GM23338 (cell line): ENCODE data around the gene IGF1. TPM values are rescaled to one million over a fixed set of nuclear protein-coding genes. Genes with fewer than 3 reads are reported as not detected.

Experiments used
- ATAC-seq: fragments of 200-7000 bp; cut with Tn5 transposase; 3 replicates; pipeline ENCODE4 v1.9.1; 2020
- DNase-seq: peaks from one replicate; pipeline ENCODE4 v3.0.0-alpha.2; 2015; ENCODE audit warnings: low spot score
- H2AFZ ChIP-seq: fragments of 200-600 bp; sonication (generic); 2 replicates; pipeline ENCODE4 v1.8.0; 2016; ENCODE audit warnings: antibody characterized with exemption, mild to moderate bottlenecking, moderate library complexity
- H3F3A ChIP-seq: fragments of 200-600 bp; sonication (generic); replicated peaks from 2 replicates; pipeline ENCODE4 v1.8.0; 2017; ENCODE audit warnings: antibody characterized with exemption, mixed run types, low read depth
- H3K27ac ChIP-seq: fragments of 200-600 bp; sonication (generic); 2 replicates; pipeline ENCODE4 v1.6.1; 2016; ENCODE audit warnings: low read depth
- H3K27me3 ChIP-seq: fragments of 200-600 bp; sonication (generic); 2 replicates; pipeline ENCODE4 v1.8.0; 2016; ENCODE audit warnings: mild to moderate bottlenecking, mixed run types, moderate library complexity; ENCODE audit not compliant: insufficient read depth
- H3K36me3 ChIP-seq: fragments of 200-600 bp; sonication (generic); 2 replicates; pipeline ENCODE4 v1.8.0; 2016; ENCODE audit warnings: mild to moderate bottlenecking; ENCODE audit not compliant: insufficient read depth
- H3K4me1 ChIP-seq: fragments of 200-600 bp; sonication (generic); 2 replicates; pipeline ENCODE4 v1.8.0; 2016; ENCODE audit warnings: mild to moderate bottlenecking, moderate library complexity; ENCODE audit not compliant: insufficient read depth
- H3K4me2 ChIP-seq: fragments of 200-600 bp; sonication (generic); 2 replicates; pipeline ENCODE4 v1.7.1; 2017; ENCODE audit warnings: mixed run types
- H3K4me3 ChIP-seq: fragments of 200-600 bp; sonication (generic); 2 replicates; pipeline ENCODE4 v1.6.1; 2016; ENCODE audit warnings: mixed run types
- H3K79me2 ChIP-seq: fragments of 200-600 bp; sonication (generic); replicated peaks from 2 replicates; pipeline ENCODE4 v1.8.0; 2017; ENCODE audit warnings: mild to moderate bottlenecking; ENCODE audit not compliant: insufficient read depth
- H3K9me2 ChIP-seq: fragments of 200-600 bp; sonication (generic); 2 replicates; pipeline ENCODE4 v1.8.0; 2017; ENCODE audit not compliant: insufficient read depth
- H4K20me1 ChIP-seq: fragments of 200-600 bp; sonication (generic); replicated peaks from 2 replicates; pipeline ENCODE4 v1.8.0; 2017; ENCODE audit warnings: mild to moderate bottlenecking; ENCODE audit not compliant: insufficient read depth
- H3K27ac Mint-ChIP-seq: 2 replicates; pipeline ENCODE4 v1.8.0; 2020; ENCODE audit warnings: inconsistent platforms, mild to moderate bottlenecking, moderate library complexity, mixed read lengths
- H3K27me3 Mint-ChIP-seq: 3 replicates; pipeline ENCODE4 v1.8.0; 2022; ENCODE audit warnings: low read depth, mild to moderate bottlenecking, moderate library complexity, mixed read lengths, inconsistent platforms; ENCODE audit not compliant: insufficient read depth, poor library complexity
- H3K36me3 Mint-ChIP-seq: 3 replicates; pipeline ENCODE4 v1.8.0; 2021; ENCODE audit warnings: low read depth, mild to moderate bottlenecking, inconsistent platforms, moderate library complexity, mixed read lengths
- H3K4me1 Mint-ChIP-seq: 3 replicates; pipeline ENCODE4 v1.8.0; 2020; ENCODE audit warnings: mild to moderate bottlenecking, inconsistent platforms, mixed read lengths
- H3K4me3 Mint-ChIP-seq: 3 replicates; pipeline ENCODE4 v1.8.0; 2021; ENCODE audit warnings: moderate library complexity, mild to moderate bottlenecking, inconsistent platforms, mixed read lengths
- H3K9me3 Mint-ChIP-seq: 3 replicates; pipeline ENCODE4 v1.8.0; 2020; ENCODE audit warnings: moderate library complexity, mild to moderate bottlenecking, inconsistent platforms, mixed read lengths
- CREB1 ChIP-seq: fragments of 250-450 bp; sonication (Bioruptor Pico); IDR thresholded peaks from 2 replicates; pipeline ENCODE4 v1.5.0; 2020; ENCODE audit warnings: low read depth, mild to moderate bottlenecking, moderate library complexity
- EZH2 ChIP-seq: fragments of 200-600 bp; sonication (generic); IDR thresholded peaks from one replicate; pipeline ENCODE4 v1.8.0; 2017; ENCODE audit warnings: antibody characterized with exemption, mild to moderate bottlenecking, low read depth; ENCODE audit not compliant: unreplicated experiment
- EZH2phosphoT487 ChIP-seq: fragments of 200-600 bp; sonication (generic); IDR thresholded peaks from one replicate; pipeline ENCODE4 v1.8.1; 2018; ENCODE audit warnings: antibody characterized with exemption; ENCODE audit not compliant: unreplicated experiment
- POLR2AphosphoS5 ChIP-seq: IDR thresholded peaks from 2 replicates; pipeline ENCODE4 v1.6.1; 2016; ENCODE audit warnings: antibody characterized with exemption, low read depth
- STAT1 ChIP-seq: IDR thresholded peaks from one replicate; pipeline ENCODE4 v1.6.1; 2016; ENCODE audit warnings: antibody characterized with exemption; ENCODE audit not compliant: unreplicated experiment
- ZNF114 ChIP-seq: fragments of 250-450 bp; sonication (Bioruptor Pico); IDR thresholded peaks from 2 replicates; pipeline ENCODE4 v1.5.0; 2020; ENCODE audit warnings: mild to moderate bottlenecking, moderate library complexity
- ZNF331 ChIP-seq: fragments of 250-450 bp; sonication (Bioruptor Pico); IDR thresholded peaks from 2 replicates; pipeline ENCODE4 v1.5.0; 2020; ENCODE audit warnings: low read depth, mild to moderate bottlenecking, moderate library complexity
- polyA plus RNA-seq: library from polyadenylated mRNA; unstranded; fragments of >200 nt; fragmentation: Nextera tagmentation; extraction: Ambion mirVana; gene quantifications from 2 replicates; pipeline ENCODE4 v1.2.1, GENCODE V29; 2016
- total RNA-seq: library from RNA; depleted of rRNA; stranded (reverse); fragments of >200 nt; shearing (Covaris generic); gene quantifications from 2 replicates; pipeline ENCODE4 v1.2.3, GENCODE V29; 2014
- TF ChIP-seq, protein P1 (sequence below): fragments of 250-450 bp; sonication (Bioruptor Pico); IDR thresholded peaks from 2 replicates; pipeline ENCODE4 v1.5.0; 2020; ENCODE audit warnings: mild to moderate bottlenecking, moderate library complexity
- TF ChIP-seq, protein P2 (sequence below): IDR thresholded peaks from one replicate; pipeline ENCODE4 v1.6.1; 2018; ENCODE audit warnings: antibody characterized with exemption; ENCODE audit not compliant: unreplicated experiment
- TF ChIP-seq, protein P3 (sequence below), 2 experiments: fragments of 200-600 bp in 1 of 2; sonication (generic) in 1 of 2; conservative IDR thresholded peaks; 2 replicates each; pipeline versions ENCODE4 v1.5.1 to v1.6.1; 2016 to 2017; ENCODE audit warnings: antibody characterized with exemption in 2 of 2, low read depth in 2 of 2, mild to moderate bottlenecking in 2 of 2, moderate library complexity in 1 of 2

Gene IGF1
- total and polyA plus RNA-seq, 2 experiments from 2014 or later, result 0.29 TPM; not detected in 1

DNA sequence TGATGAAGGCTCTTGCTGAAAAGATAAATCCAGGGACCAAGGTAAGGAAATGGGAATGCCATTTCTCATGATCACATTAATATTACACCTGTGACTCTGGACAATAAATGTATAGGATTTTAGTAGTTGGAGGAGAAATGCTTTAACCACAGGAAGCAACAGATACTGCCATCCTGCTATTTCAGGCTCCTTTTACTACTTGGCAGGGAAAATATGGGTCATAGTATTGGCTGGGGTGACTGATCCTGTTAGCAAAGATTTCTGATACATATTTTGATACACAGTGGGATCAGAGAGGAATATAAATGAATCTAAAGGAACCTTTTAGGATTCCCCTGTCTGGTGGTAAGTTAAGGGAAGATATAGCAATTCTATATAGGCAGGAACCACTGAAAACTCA, 115.0 kb downstream of the IGF1 start (continued):
- TF ChIP-seq, protein P1, sequence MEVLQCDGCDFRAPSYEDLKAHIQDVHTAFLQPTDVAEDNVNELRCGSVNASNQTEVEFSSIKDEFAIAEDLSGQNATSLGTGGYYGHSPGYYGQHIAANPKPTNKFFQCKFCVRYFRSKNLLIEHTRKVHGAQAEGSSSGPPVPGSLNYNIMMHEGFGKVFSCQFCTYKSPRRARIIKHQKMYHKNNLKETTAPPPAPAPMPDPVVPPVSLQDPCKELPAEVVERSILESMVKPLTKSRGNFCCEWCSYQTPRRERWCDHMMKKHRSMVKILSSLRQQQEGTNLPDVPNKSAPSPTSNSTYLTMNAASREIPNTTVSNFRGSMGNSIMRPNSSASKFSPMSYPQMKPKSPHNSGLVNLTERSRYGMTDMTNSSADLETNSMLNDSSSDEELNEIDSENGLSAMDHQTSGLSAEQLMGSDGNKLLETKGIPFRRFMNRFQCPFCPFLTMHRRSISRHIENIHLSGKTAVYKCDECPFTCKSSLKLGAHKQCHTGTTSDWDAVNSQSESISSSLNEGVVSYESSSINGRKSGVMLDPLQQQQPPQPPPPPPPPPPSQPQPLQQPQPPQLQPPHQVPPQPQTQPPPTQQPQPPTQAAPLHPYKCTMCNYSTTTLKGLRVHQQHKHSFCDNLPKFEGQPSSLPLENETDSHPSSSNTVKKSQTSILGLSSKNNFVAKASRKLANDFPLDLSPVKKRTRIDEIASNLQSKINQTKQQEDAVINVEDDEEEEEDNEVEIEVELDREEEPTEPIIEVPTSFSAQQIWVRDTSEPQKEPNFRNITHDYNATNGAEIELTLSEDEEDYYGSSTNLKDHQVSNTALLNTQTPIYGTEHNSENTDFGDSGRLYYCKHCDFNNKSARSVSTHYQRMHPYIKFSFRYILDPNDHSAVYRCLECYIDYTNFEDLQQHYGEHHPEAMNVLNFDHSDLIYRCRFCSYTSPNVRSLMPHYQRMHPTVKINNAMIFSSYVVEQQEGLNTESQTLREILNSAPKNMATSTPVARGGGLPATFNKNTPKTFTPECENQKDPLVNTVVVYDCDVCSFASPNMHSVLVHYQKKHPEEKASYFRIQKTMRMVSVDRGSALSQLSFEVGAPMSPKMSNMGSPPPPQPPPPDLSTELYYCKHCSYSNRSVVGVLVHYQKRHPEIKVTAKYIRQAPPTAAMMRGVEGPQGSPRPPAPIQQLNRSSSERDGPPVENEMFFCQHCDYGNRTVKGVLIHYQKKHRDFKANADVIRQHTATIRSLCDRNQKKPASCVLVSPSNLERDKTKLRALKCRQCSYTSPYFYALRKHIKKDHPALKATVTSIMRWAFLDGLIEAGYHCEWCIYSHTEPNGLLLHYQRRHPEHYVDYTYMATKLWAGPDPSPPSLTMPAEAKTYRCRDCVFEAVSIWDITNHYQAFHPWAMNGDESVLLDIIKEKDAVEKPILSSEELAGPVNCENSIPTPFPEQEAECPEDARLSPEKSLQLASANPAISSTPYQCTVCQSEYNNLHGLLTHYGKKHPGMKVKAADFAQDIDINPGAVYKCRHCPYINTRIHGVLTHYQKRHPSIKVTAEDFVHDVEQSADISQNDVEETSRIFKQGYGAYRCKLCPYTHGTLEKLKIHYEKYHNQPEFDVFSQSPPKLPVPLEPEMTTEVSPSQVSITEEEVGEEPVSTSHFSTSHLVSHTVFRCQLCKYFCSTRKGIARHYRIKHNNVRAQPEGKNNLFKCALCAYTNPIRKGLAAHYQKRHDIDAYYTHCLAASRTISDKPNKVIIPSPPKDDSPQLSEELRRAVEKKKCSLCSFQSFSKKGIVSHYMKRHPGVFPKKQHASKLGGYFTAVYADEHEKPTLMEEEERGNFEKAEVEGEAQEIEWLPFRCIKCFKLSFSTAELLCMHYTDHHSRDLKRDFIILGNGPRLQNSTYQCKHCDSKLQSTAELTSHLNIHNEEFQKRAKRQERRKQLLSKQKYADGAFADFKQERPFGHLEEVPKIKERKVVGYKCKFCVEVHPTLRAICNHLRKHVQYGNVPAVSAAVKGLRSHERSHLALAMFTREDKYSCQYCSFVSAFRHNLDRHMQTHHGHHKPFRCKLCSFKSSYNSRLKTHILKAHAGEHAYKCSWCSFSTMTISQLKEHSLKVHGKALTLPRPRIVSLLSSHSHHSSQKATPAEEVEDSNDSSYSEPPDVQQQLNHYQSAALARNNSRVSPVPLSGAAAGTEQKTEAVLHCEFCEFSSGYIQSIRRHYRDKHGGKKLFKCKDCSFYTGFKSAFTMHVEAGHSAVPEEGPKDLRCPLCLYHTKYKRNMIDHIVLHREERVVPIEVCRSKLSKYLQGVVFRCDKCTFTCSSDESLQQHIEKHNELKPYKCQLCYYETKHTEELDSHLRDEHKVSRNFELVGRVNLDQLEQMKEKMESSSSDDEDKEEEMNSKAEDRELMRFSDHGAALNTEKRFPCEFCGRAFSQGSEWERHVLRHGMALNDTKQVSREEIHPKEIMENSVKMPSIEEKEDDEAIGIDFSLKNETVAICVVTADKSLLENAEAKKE (CRISPR knock-in tag), result no peak
- TF ChIP-seq STAT1 (no peak), CREB1 (CRISPR knock-in tag) (no peak), POLR2AphosphoS5 (no peak)
- TF ChIP-seq, protein P2, sequence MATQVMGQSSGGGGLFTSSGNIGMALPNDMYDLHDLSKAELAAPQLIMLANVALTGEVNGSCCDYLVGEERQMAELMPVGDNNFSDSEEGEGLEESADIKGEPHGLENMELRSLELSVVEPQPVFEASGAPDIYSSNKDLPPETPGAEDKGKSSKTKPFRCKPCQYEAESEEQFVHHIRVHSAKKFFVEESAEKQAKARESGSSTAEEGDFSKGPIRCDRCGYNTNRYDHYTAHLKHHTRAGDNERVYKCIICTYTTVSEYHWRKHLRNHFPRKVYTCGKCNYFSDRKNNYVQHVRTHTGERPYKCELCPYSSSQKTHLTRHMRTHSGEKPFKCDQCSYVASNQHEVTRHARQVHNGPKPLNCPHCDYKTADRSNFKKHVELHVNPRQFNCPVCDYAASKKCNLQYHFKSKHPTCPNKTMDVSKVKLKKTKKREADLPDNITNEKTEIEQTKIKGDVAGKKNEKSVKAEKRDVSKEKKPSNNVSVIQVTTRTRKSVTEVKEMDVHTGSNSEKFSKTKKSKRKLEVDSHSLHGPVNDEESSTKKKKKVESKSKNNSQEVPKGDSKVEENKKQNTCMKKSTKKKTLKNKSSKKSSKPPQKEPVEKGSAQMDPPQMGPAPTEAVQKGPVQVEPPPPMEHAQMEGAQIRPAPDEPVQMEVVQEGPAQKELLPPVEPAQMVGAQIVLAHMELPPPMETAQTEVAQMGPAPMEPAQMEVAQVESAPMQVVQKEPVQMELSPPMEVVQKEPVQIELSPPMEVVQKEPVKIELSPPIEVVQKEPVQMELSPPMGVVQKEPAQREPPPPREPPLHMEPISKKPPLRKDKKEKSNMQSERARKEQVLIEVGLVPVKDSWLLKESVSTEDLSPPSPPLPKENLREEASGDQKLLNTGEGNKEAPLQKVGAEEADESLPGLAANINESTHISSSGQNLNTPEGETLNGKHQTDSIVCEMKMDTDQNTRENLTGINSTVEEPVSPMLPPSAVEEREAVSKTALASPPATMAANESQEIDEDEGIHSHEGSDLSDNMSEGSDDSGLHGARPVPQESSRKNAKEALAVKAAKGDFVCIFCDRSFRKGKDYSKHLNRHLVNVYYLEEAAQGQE, result no peak

DNA sequence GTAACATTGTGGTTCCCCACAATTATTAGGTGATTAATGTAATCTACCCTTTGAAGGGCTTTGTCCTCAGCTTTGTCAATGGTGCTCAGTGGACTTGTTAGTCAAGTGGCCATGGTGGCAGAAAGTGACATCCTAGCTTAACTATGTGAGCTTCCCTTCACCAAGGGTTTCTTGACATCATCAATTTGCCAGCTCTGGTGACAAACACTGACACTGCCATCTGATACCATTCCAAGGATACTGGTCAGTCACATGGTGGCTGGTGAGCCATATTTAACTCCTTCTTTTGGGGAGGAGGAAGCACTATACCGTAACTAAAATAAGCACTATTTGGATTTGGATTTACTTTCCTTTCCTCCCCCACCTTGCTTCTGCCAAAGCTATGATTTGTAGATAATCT, 115.7 kb downstream of the IGF1 start:
- Histone ChIP-seq H3K4me2 (no peak overlapping the region), H3K27me3 (no peaks in the 10 kb centered on the region), H3K79me2 (no peaks in the 10 kb centered on the region), H3F3A (no peaks in the 10 kb centered on the region), H3K4me3 (no peak overlapping the region), H3K4me1 (no peaks in the 10 kb centered on the region), H3K9me2 (peaks cover 12% of the 10 kb centered on the region; the same call in 1 of the 2 replicates), H4K20me1 (no peaks in the 10 kb centered on the region), H2AFZ (no peak overlapping the region), H3K27ac (no peak overlapping the region), H3K36me3 (no peaks in the 10 kb centered on the region; the same call in 1 of the 2 replicates)
- Mint-ChIP-seq H3K9me3 (peaks cover 30% of the 10 kb centered on the region), H3K4me3 (no peak overlapping the region), H3K4me1 (no peaks in the 10 kb centered on the region), H3K36me3 (peaks cover 8% of the 10 kb centered on the region; the same call in 2 of the 3 replicates), H3K27ac (no peak overlapping the region), H3K27me3 (peaks cover 4% of the 10 kb centered on the region)
- DNase-seq (no peak), ATAC-seq (no peak)
- TF ChIP-seq EZH2phosphoT487 (no peak), ZNF331 (no peak), CREB1 (CRISPR knock-in tag) (no peak), ZNF114 (CRISPR knock-in tag) (no peak), EZH2 (no peak), STAT1 (no peak)
- TF ChIP-seq, protein P2, result no peak
- TF ChIP-seq, protein P3, sequence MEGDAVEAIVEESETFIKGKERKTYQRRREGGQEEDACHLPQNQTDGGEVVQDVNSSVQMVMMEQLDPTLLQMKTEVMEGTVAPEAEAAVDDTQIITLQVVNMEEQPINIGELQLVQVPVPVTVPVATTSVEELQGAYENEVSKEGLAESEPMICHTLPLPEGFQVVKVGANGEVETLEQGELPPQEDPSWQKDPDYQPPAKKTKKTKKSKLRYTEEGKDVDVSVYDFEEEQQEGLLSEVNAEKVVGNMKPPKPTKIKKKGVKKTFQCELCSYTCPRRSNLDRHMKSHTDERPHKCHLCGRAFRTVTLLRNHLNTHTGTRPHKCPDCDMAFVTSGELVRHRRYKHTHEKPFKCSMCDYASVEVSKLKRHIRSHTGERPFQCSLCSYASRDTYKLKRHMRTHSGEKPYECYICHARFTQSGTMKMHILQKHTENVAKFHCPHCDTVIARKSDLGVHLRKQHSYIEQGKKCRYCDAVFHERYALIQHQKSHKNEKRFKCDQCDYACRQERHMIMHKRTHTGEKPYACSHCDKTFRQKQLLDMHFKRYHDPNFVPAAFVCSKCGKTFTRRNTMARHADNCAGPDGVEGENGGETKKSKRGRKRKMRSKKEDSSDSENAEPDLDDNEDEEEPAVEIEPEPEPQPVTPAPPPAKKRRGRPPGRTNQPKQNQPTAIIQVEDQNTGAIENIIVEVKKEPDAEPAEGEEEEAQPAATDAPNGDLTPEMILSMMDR (conservative IDR thresholded peaks at IDR 0.05; ENCODE audit: low read depth in 2 of 2), result no peak
